Urothelium cell line (cell line): ENCODE results near the gene SHANK1.
A peak's percentile ranks its signal among the peaks of the same experiment; 100 is the strongest.
"Not testable (repeated sequence)": the region's sequence is repeated elsewhere in the genome, so short reads cannot be mapped to it uniquely, and the experiment has no call there.

ENCODE experiments used
- DNase-seq: peaks from one replicate; pipeline ENCODE4 v3.0.0; 2011; ENCODE audit warnings: low spot score, mixed read lengths
- FAIRE-seq: peaks from 2 replicates; lab custom pipeline; 2011; peaks lifted over from hg19 to GRCh38; lab: Jason Lieb, UNC

The SHANK1 gene

DNA sequence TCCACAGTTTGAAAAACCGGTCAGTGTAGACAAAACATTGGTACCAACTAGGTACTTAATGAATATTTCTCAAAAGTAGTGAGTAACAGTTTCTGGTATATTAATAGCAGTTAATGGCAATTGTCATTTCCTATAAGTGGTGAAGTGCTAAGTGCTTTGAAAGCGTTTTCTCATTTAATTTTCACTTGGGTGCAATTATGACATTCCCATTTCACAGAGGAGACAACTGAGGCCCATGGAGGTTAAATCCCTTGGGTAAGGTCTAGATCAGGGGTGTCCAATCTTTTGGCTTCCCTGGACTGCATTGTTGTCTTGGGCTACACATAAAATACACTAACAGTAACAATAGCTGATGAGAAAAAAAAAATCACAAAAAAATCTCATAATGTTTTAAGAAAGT lies 79.2 kb downstream of the SHANK1 start:
- DNase-seq = no peak
- FAIRE-seq = no peak

DNA sequence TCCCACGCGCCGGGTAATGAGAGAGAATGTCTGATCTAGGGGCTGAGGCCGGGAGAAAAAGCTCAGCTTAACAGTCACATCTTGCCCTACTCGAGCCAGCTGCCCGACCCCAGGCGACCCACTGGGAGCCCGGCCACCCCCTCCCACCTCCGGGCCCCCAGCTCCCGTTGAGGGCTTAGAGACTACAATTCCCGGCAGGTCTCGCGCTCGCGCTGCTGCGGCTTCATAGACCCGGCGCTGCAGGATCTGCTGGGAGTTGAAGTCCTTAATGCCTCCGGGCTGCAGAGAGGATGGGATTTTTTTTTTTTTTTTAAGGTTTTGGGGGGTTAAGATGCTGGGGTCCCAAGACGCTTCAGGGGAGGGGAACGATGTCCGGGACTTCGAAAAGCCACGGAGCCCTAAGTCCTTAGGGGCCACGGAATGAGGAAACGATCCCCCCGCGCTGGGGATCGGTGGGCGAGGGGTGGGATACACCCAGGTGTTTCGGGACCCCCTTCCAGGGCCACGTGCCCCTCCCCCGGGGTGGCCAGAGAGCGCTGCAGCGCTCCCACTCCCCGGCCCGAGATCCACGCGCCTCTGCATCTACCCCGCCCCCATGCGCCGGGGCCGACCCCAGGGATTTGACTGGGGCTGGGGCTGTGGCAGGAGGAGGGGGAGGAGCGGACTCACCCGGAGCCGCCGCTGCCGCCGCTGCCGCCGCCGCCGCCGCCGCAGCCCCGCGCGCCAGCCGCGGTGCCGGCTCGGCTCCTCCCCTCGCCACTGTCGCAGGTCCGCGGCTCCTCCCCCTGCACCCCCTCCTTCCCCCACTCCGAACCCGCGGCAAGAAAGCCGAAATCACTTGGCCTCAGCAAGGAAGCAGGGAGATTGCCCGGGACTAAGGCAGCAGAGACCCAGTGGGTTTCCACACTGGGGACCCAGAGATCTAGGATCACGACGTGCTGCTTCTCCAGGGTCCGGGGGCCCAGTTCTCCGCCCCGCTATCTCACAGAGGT lies 80.2 kb downstream of the SHANK1 start, which contains the start of gene SYT3:
TSS of gene SYT3 (minus strand) at position 761 of the 992 bp plus-strand sequence. CDS start 2,470 bp downstream, outside the sequence.
- FAIRE-seq = peak; percentile 77
- DNase-seq = peak; percentile 89

DNA sequence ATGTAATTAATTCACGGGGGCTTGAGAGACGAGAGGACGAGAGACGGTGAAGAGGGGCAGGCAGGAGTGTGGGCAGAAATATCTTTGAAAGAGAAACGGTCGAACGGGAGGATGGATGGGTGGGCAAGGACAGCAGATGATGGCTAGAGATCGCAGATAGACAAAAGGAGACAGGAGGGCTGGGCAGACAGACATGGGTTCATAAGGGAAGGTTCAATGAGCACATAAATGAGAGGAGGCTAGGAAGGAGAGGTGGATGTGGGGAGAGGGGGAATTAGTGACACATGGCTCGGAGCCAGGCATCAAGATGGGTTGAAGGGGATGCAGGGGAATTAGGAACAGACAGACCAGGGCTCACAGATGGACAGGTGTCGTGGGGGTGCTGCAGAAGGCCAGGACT lies 81.0 kb downstream of the SHANK1 start:
- no peak for DNase-seq
- FAIRE-seq = no peak

DNA sequence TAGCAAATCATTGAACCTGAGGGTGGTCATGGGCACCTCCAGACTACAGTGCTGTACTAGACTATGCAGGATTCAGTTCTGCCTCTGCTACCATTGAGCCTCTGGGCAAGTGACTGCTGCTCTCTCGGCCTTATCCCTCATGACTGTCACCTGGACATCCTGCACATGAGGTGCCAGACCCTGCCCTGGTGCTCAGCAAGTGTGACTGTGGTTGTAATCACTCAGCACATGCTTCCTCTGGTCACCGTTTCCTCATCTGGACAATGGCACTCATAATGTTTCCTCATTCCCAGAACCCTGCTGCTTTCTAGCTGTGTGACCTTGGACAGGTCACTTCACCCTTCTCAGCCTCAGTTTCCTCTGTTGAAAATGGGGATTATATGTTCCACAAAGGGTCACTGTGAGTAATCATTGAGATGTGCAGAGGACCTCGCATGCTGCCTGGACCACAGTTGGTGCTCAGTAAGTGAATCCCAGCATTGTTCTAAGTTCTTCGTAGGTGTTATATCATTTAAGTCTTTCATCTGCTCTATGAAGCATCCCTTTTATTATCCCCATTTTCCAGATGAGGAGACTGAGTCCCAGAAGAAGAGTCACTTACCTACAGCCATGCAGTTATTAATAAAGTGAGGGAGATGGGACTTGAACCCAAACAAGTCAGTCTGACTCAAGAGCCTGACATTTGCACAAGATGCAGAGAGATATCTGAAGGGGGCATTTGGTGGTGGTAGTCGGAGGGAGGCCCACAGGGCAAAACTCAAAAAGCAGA lies 83.1 kb downstream of the SHANK1 start:
- FAIRE-seq (no peak), DNase-seq (no peak)

DNA sequence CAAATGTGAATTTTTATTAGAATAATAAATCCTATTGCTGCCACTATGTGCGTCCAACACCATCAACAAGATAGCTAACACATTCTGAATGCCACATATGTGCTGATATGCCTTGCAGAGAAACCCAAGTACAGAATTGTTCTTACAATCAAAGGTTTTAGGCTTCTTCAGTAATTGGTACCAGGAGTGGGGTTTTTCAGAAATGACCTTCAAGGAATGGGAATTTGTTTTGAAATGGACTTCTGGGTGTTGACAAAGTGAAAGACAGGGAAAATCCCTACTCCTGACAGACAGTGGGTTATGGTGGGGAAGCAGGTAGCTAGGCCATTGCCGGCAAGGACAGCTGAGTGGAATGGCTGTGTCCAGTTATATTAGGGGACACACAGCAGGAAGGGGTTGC lies 85.6 kb downstream of the SHANK1 start:
- DNase-seq (no peak), FAIRE-seq (no peak)

DNA sequence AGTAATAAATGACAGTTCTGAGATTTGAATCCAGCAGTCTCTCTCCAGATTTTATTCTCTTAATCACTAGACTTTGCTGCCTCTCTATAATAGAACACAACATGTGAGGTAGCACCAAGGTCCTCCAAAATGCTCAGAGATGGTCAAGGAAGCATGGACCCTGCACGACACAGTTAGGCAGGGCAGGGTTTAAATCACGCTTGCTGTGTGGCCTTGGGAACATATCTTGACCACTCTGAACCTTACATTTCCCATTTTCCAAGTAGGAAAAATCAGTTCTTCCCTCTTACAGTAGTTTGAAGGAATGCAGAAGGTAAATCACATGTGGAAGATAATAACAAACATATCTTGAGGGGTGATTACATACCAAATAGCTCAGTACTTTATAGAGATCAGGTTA lies 86.2 kb downstream of the SHANK1 start:
- DNase-seq = no peak
- no peak for FAIRE-seq

DNA sequence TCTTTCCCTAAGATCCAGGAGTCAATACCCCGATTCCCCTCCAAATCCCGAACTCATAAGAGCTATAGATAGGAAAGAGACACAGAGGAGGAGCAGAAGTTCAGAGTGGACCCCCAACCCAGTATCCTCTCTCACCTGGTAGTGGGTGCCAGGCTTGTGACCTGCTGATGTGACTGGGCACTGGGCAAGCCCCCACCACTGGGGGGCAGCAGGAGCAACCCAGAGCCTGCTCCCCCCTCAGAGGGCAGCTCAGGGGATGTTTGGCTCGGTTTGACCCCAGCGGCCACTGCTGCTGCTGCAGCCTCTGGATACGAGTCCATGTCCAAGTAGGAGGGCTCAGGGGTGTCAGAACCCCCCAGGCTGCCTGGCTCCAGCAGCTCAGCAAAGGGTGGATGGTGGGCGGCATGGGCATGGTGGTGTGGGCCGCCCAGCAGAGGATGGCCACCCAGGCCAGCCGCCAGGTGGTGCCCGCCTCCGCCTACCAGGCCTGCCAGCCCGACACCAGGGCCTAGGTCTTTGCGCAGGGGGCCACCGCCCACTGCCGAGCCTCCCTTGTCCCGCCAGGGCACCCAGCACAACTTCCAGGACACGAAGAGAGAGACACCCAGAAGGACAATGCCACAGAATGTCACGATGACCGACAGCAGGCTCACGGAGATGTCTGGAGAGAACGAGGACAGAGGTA lies 87.3 kb downstream of the SHANK1 start:
- no peak for FAIRE-seq
- no peak for DNase-seq

DNA sequence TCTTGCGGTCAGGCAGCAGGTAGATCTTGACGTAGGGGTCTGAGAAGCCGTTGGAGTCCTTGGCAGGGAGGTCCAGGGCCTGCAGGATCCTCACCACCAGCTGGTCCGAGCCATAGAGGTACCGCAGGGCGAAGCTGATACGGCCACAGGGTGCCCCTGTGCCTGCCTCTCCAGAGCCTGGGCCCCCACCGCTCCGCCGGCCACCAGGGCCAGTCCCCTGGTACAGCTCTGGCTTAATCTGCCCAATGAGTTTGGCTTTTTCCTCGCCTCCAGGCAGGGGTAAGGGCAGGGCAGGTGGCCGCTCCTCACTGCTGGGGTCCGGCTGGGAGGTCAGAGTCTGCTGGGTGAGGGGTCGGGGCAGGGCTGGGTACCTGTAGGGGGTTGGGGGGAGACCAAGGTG lies 89.8 kb downstream of the SHANK1 start:
- FAIRE-seq = no peak
- no peak for DNase-seq

DNA sequence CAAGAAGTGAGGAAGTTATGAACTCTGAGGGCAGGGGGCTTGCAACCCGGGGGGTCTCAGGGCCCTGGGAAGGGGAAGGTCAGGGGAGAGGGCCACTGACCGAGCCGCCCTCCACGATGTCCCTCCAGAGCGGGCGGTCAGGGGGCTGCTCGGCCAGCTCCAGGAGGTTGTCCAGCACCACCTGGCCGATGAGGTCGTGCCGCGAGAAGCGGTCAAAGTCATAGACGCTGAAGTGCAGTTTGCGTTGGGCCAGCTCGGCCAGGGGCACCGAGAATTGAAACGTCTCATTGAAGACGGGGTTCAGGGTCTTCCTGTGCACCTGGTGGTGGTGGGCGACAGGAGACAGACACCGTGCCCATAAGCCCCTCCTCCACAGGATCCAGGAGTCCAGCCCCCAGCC lies 90.4 kb downstream of the SHANK1 start:
- FAIRE-seq (no peak), DNase-seq (no peak)

DNA sequence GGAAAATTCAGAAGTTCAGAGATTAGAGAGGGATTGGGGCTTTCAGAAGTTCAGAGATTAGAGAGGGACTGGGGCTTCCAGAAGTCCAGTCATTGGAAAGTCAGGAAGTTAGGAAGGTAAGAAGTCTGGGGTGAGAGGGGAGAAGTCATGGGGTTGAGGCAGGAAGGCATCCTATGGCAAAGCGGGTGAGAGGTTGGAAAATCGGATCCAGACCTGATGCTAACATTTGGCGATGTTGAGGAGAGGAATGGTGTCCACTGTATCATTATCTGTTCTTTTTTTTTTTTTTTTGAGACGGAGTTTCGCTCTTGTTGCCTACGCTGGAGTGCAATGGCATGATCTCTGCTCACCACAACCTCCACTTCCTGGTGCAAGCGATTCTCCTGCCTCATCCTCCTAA lies 91.1 kb downstream of the SHANK1 start:
- DNase-seq (no peak), FAIRE-seq (no peak)

DNA sequence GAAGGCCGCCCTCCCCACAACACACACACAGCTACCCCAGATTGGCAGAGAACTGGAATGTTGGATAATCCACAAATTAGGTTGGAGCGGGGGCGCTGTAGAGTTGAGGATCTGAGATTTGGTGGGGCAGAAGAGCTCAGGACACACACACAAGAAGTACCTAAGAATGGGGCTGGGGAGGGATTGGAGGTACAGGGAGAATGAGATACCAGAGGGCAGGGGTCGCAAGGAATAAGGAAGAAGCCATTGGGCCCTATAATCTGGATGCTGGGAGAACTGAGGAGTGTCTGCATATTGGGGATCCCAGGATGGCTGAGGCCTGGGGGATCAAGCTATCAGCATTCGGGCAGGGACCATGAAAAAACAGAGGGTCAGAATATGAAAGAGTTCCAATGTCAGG lies 91.5 kb downstream of the SHANK1 start:
- FAIRE-seq (no peak), DNase-seq (no peak)

DNA sequence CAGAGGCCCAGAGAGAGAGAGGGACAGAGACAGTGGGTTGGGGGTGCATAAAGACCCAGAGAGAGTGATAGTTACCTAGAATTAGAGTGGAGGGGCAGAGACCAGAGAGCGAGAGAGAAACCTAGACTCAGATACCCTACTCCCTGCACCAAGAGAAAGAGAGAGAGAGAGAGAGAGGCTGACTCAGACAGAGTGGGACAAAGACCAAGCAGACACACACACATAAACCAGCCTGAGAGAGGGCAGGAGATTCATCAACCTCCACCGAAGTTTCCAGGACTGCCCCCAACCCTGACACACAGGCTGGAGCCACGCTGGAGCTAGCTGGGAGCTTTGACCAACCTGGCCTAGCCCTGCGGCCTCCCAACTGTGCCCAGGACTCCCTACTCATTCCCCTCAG lies 92.8 kb downstream of the SHANK1 start:
- FAIRE-seq (no peak), DNase-seq (no peak)

DNA sequence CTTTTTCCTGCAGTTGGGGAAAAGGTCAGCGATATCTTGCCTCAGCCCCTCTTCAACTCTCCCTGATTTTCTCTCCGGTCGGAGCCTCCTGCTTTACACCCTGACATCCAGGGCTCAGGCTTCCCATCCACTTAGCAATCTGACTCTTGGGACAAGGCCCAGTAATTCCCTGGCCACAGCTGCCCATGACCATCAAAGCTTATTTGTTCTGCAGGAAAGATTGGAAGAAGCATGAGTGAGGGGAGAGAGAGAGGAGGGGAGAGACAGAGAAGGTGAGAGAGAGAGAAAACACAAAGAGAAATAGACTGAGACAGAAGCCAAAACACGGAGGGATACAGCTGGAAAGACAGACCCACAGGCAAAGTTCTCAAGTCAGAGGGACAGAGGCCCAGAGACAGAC lies 93.6 kb downstream of the SHANK1 start:
- no peak for FAIRE-seq
- DNase-seq = no peak

DNA sequence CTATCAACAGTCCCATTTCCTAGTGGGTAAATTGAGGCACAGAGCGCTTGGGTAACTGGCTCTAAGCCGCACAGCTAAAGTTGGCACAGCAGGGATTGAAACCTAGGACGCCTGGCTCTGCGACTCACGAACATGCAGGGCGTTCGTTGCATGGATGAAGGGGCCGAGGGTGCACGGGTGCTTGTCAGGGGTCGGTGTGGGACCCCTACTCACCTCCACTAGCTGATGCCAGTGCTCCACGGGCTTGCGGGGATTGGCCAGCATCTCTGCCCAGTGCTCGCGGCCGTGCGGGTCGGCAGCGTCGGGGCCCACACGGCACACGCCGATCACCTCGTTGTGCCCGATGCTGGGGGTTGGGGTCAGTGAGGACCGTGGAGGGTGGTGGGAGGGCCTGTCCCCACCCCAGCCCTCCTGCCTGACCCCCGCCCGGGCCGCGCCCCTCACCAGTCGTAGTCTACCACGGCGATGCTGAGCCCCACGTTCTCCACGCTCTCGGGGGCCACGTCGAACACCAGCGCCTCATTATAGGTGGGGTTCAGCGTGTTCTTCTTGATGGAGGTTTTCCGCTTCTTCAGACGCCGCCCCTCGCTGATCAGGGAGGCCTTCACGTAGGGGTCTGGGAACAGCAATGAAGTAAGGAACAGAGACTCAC lies 94.5 kb downstream of the SHANK1 start:
- no peak for DNase-seq
- no peak for FAIRE-seq

DNA sequence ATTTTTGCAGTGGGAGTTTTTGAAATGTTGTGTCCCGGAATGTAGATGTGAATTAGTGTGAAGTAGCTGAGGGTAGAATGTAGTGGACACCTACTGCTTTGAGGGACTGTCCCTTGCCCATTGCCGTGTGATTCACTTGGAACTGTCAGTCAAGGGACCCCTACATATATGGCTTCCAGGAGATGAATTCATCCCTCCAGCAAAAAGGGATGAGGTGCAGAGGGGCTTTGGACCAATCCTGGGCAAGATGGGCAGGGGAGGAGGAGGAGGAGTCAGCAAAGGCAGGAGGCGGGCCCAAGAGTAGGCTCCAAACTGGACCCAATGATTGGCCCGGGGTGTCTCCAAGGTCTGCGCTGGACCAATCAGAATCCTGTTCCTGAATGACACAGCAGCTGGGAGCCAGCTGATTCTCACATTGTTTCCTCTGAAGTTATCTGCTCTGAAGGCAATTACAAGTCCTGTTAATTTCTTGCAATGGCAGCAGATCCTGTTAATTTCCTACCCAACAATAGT lies 99.2 kb downstream of the SHANK1 start:
- not testable (repeated sequence) for DNase-seq, FAIRE-seq

DNA sequence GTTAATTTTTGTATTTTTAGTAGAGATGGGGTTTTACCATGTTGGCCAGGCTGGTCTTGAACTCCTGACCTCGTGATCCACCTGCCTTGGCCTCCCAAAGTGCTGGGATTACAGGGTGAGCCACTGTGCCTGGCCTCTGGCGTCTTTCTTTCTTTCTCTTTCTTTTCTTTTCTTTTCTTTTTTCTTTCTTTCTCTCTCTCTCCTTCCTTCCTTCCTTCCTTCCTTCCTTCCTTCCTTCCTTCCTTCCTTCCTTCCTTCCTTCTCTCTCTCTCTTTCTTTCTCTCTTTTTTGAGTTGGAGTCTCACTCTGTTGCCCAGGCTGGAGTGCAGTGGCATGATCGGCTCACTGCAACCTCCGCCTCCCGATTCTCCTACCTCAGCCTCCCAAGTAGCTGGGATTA lies 100.4 kb downstream of the SHANK1 start:
- FAIRE-seq, DNase-seq: not testable (repeated sequence)

DNA sequence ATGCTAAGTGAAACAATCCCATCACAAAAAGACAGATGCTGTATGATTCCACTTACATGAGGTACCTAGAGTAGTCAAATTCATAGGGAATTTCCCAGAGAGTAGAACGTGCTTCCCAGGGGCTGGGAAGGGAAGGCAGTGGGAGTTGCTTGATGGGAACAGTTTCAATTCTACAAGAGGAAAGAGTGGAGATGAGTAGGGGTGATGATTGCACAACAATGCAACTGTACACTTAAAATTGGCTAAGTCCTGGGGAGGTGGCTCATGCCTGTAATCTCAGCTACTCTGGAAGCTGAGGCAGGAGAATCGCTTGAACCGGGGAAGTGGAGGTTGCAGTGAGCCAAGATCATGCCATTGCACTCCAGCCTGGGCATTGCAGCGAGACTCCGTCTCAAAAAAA lies 101.2 kb downstream of the SHANK1 start:
- DNase-seq, FAIRE-seq: not testable (repeated sequence)

DNA sequence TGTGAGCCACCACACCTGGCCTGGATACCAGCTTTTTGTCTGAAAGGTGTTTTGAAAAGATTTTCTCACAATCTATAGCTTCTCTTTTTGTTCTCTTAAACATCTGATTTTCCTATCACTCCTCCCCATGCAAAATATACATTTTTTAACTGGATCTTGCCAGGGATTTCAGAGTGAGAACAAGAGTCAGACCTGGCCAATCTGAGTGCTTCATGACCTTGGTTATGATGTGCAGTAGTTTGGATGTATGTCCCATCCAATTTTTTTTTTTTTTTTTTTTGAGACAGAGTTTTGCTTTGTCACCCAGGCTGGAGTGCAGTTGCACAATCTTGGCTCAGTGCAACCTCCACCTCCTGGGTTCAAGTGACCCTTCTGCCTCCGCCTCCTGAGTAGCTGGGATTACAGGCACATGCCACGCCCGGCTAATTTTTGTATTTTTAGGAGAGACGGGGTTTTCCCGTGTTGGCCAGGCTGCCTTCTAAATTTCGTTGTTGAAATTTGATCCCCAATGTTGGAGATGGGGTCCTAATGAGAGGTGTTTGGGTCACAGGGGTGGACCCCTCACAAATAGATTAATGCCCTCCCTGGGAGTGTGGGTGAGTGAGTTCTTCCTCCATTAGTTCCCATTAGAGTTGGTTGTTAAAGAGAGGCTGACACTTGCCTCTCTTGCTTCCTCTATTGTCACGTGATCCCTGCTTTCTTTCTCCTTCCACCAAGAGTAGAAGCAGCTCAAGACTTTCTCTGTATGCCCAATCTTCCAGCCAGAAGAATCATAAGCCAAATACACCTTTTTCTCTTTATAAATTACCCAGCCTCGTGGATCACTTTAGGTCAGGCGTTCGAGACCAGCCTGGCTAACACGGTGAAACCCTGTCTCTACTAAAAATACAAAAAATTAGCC lies 106.8 kb downstream of the SHANK1 start:
- FAIRE-seq = not testable (repeated sequence)

More for the DNA sequence above, 106.8 kb downstream of the SHANK1 start:
- DNase-seq = not testable (repeated sequence)
